Effector memory CD4-positive, alpha-beta T cell (primary cell): Measurements from ENCODE around the gene MTHFD1.
A peak's percentile ranks its signal among the peaks of the same experiment; 100 is the strongest.

Experiments
- DNase-seq, 3 donors: peaks; one replicate each; pipeline ENCODE4 v3.0.0-alpha.2; 2020
- H3K27ac ChIP-seq: 2 replicates; pipeline ENCODE4 v1.7.0; 2013; ENCODE audit warnings: mild to moderate bottlenecking, low read length, moderate library complexity; ENCODE audit not compliant: insufficient read depth, poor library complexity, severe bottlenecking
- H3K27me3 ChIP-seq: replicated peaks from 2 replicates; pipeline ENCODE4 v1.7.0; 2013; ENCODE audit warnings: mild to moderate bottlenecking, low read length; ENCODE audit not compliant: insufficient read depth, control insufficient read depth, poor library complexity, severe bottlenecking
- H3K36me3 ChIP-seq: 2 replicates; pipeline ENCODE4 v1.7.0; 2013; ENCODE audit warnings: mild to moderate bottlenecking, low read length, moderate library complexity; ENCODE audit not compliant: control insufficient read depth, insufficient read depth
- H3K4me1 ChIP-seq: 2 replicates; pipeline ENCODE4 v1.7.0; 2013; ENCODE audit warnings: low read length, mild to moderate bottlenecking; ENCODE audit not compliant: control insufficient read depth, insufficient read depth, poor library complexity, severe bottlenecking
- H3K4me3 ChIP-seq: 2 replicates; pipeline ENCODE4 v1.7.0; 2013; ENCODE audit warnings: low read length, low read depth, mild to moderate bottlenecking; ENCODE audit not compliant: insufficient read depth, poor library complexity, severe bottlenecking
- H3K9me3 ChIP-seq: 2 replicates; pipeline ENCODE4 v1.7.0; 2013; ENCODE audit warnings: mild to moderate bottlenecking, low read length, moderate library complexity; ENCODE audit not compliant: control insufficient read depth

Gene MTHFD1

DNA sequence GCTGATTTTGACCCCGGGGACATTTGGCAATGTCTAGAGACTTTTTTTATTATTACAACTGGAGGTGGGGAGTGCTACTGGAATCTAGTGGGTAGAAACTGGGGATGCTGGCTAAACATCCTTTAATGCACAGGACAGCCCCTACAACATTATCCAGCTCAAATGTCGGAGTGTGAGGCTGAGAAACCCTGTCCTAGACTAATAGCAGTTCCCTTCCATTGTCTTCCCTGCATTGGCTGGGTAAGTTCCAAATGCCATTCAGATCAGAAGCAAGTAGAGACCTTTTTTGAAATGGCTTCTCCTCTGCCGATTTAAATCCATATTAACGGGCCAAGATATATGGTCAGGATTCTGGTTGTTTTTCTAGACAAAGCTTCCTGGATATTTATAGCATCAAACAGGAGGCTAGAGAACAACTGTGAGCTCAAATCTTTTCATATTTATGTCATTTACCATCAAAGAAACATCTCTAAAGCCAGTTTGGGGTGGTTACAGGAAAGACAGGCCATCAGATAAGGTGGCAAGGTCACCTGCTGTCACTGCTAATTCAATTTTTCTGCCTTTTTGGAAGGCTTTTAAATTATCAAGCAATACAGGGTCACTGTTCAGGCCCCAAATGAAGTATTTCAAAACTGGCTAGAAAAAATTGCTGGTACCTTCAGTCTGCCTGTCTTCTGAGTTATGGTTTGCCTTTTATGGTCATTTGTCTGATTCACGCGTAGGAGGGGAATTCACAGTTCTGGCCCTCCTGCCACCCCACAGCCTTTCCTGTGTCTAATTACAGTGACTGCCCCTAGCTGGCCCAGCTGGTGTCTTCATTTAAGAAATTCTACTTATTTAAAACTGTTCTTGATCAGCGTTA is 57.1 kb downstream of the MTHFD1 start:
- peak overlapping the region; percentile 57 for H3K27ac ChIP-seq
- no peak overlapping the region for H3K4me3 ChIP-seq
- H3K36me3 ChIP-seq = peaks cover 6% of the 10 kb centered on the region
- H3K27me3 ChIP-seq = no peaks in the 10 kb centered on the region
- H3K4me1 ChIP-seq = peaks cover 11% of the 10 kb centered on the region
- H3K9me3 ChIP-seq = no peaks in the 10 kb centered on the region
- peak in 1 of 3 donors; percentile 20 for DNase-seq

GRCh38 chr14:64447876-64448670 is 59.9 kb downstream of the MTHFD1 start:
- peaks cover 6% of the 10 kb centered on the region for H3K36me3 ChIP-seq
- H3K27ac ChIP-seq = no peak overlapping the region
- H3K9me3 ChIP-seq = no peaks in the 10 kb centered on the region
- no peaks in the 10 kb centered on the region for H3K27me3 ChIP-seq
- no peak for DNase-seq
- H3K4me3 ChIP-seq = no peak overlapping the region
- H3K4me1 ChIP-seq = peaks cover 11% of the 10 kb centered on the region

DNA sequence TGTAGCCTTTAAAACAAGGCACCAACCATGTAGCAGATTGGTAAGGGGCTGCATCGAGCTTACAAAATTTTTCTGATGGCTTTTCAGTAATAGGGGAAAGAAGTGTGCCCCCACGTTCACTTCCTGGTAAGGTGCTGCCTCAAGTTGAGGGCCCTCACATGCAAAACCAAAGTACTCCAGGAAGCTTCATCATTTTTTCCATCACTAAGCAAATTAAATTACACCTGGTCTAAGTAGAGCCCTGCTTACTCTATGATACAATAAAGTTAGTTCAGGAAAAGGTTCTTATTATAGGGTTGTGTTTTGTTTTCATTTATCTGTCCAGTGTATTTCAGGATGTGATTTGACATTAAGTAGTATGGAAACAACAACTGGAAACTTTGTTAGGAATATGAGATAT is 62.1 kb downstream of the MTHFD1 start:
- DNase-seq = no peak
- H3K27ac ChIP-seq = no peak overlapping the region

GRCh38 chr14:64454671-64455070 is 66.5 kb downstream of the MTHFD1 start:
- no peak for DNase-seq
- no peaks in the 10 kb centered on the region for H3K27me3 ChIP-seq
- no peak overlapping the region for H3K4me3 ChIP-seq
- no peak overlapping the region for H3K27ac ChIP-seq
- peaks cover 14% of the 10 kb centered on the region for H3K36me3 ChIP-seq
- H3K4me1 ChIP-seq = no peaks in the 10 kb centered on the region
- H3K9me3 ChIP-seq = no peaks in the 10 kb centered on the region

More for the DNA sequence above, 62.1 kb downstream of the MTHFD1 start:
- Histone ChIP-seq H3K4me3 (no peak overlapping the region), H3K27me3 (no peaks in the 10 kb centered on the region), H3K4me1 (peaks cover 3% of the 10 kb centered on the region), H3K36me3 (peaks cover 12% of the 10 kb centered on the region), H3K9me3 (no peaks in the 10 kb centered on the region)

- no peak overlapping the region for H3K27ac ChIP-seq
- no peak overlapping the region for H3K4me3 ChIP-seq
- H3K36me3 ChIP-seq = peaks cover 10% of the 10 kb centered on the region
- H3K9me3 ChIP-seq = no peaks in the 10 kb centered on the region
- H3K4me1 ChIP-seq = no peaks in the 10 kb centered on the region
- H3K27me3 ChIP-seq = no peaks in the 10 kb centered on the region
- no peak for DNase-seq
Measured at GRCh38 chr14:64459405-64460136, 71.4 kb downstream of the MTHFD1 start.

DNA sequence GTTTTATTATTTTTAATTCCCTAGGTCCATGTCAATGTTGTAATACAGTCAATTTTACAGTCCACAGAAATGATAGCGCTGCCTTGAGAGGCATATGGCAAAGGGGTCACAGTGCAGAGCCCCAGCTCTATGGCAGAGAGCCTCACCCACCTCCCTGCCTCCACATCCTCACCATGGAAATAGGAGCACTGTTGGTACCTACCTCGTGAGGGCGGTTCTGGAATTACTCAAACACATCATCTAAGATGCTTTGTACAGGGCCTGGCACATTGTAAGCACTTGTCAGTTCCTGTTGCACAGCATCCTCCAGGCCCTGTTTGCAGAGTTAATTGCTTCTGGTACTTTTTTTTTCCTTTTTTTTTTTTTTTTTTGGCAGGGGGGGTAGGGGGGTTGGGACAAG is 73.1 kb downstream of the MTHFD1 start:
- DNase-seq = no peak
- Histone ChIP-seq H3K27me3 (no peaks in the 10 kb centered on the region), H3K27ac (no peak overlapping the region)

GRCh38 chr14:64463195-64463594 is 75.0 kb downstream of the MTHFD1 start:
- no peak for DNase-seq
- no peaks in the 10 kb centered on the region for H3K9me3 ChIP-seq
- H3K36me3 ChIP-seq = peaks cover 2% of the 10 kb centered on the region
- peaks cover 11% of the 10 kb centered on the region for H3K4me1 ChIP-seq
- no peak overlapping the region for H3K27ac ChIP-seq
- H3K4me3 ChIP-seq = no peak overlapping the region
- H3K27me3 ChIP-seq = no peaks in the 10 kb centered on the region

More for the DNA sequence above, 73.1 kb downstream of the MTHFD1 start:
- Histone ChIP-seq H3K36me3 (peaks cover 5% of the 10 kb centered on the region), H3K4me3 (no peak overlapping the region), H3K9me3 (no peaks in the 10 kb centered on the region), H3K4me1 (peaks cover 8% of the 10 kb centered on the region)

DNA sequence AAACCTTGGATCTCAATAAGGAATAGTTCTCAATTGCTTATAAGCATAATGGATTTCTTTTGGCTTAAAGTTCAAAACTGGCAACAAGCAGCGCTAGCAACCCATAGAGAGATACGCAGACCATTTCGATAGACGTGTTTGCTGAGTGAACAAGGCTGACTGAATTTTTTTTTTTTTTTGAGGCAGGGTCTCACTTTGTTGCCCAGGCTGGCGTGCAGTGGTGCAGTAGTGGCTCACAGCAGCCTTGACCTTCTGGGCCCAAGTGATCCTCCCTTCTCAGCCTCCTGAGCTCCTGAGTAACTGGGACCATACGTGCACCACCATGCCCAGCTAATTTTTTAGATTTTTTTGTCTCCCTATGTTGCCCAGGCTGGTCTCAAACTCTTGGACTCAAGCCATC is 75.7 kb downstream of the MTHFD1 start:
- peaks cover 2% of the 10 kb centered on the region for H3K36me3 ChIP-seq
- DNase-seq = no peak
- no peak overlapping the region for H3K27ac ChIP-seq
- no peaks in the 10 kb centered on the region for H3K9me3 ChIP-seq
- H3K27me3 ChIP-seq = no peaks in the 10 kb centered on the region
- no peak overlapping the region for H3K4me3 ChIP-seq
- H3K4me1 ChIP-seq = peaks cover 11% of the 10 kb centered on the region

DNA sequence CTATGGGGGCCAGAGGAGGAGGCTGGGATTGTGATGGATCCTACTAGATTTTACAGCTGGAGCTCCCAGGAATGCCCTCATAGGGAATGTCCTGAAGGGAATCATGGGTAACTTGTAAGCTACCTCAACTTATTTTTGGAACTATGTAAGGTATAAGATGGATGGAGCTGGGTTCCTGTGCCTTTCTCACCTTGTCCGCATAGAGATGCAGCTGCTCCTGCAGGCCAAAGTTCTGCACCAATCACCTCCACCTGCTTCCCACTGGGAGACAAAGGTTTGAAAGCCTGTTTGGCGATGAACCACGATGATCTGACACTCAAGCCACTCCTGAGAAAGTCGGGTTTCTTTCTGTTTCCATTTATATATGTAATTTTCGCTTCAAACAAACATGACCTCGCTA is 76.5 kb downstream of the MTHFD1 start:
- no peak overlapping the region for H3K27ac ChIP-seq
- peaks cover 11% of the 10 kb centered on the region for H3K4me1 ChIP-seq
- H3K4me3 ChIP-seq = peak overlapping the region; percentile 70
- no peaks in the 10 kb centered on the region for H3K27me3 ChIP-seq
- DNase-seq = no peak
- peaks cover 2% of the 10 kb centered on the region for H3K36me3 ChIP-seq
- H3K9me3 ChIP-seq = no peaks in the 10 kb centered on the region
